Calu3 (cell line): ENCODE results near the gene MTERF4. TPM values are rescaled to one million over a fixed set of nuclear protein-coding genes. Genes with fewer than 3 reads are reported as not detected.

ENCODE experiments used
- BruUV-seq: library from RNA; stranded (reverse); fragments of 400-500 nt; replicated peaks from 2 replicates; lab custom pipeline; 2021; lab: Mats Ljungman, UMichigan
- CTCF ChIA-PET: fragments of 300-600 bp; sonication (Branson Sonifier 250); formaldehyde crosslinking; loops from one replicate; lab custom pipeline; 2022; ENCODE audit warnings: antibody characterized with exemption; lab: Charles Lee
- DNase-seq: peaks from one replicate; pipeline ENCODE4 v3.0.0; 2022
- H3K27ac Mint-ChIP-seq: one replicate; pipeline ENCODE4 v1.8.0; 2022; ENCODE audit warnings: mixed read lengths; ENCODE audit not compliant: unreplicated experiment
- H3K27me3 Mint-ChIP-seq: one replicate; pipeline ENCODE4 v1.8.0; 2022; ENCODE audit warnings: mixed read lengths; ENCODE audit not compliant: unreplicated experiment
- H3K36me3 Mint-ChIP-seq: one replicate; pipeline ENCODE4 v1.8.0; 2022; ENCODE audit warnings: mild to moderate bottlenecking, moderate library complexity, mixed read lengths; ENCODE audit not compliant: insufficient read depth, unreplicated experiment
- H3K4me1 Mint-ChIP-seq: one replicate; pipeline ENCODE4 v1.8.0; 2022; ENCODE audit warnings: mild to moderate bottlenecking, low read depth, mixed read lengths; ENCODE audit not compliant: unreplicated experiment
- H3K4me3 Mint-ChIP-seq: one replicate; pipeline ENCODE4 v1.8.0; 2022; ENCODE audit warnings: mild to moderate bottlenecking, low read depth, moderate library complexity, mixed read lengths; ENCODE audit not compliant: unreplicated experiment
- H3K9me3 Mint-ChIP-seq: one replicate; pipeline ENCODE4 v1.8.0; 2022; ENCODE audit warnings: low read depth, mixed read lengths; ENCODE audit not compliant: unreplicated experiment
- CTCF ChIP-seq: fragments of 200-600 bp; IDR thresholded peaks from one replicate; pipeline ENCODE4 v1.8.0; 2022; ENCODE audit warnings: antibody characterized with exemption; ENCODE audit not compliant: unreplicated experiment
- intact Hi-C: fragments of 100-400 bp; cut with micrococcal nuclease; formaldehyde crosslinking; loops from one replicate; pipeline ENCODE4 v1.10.0; 2022; ENCODE audit not compliant: unreplicated experiment
- total RNA-seq: library from RNA; stranded (reverse); gene quantifications from 2 replicates; pipeline ENCODE4 v1.2.3, GENCODE V29; 2022

MTERF4 gene
- total RNA-seq, 1 experiment from 2014 or later, result 33.6 TPM

- intact Hi-C loops, result no loop called here
- CTCF ChIA-PET, result no interaction called here
- peaks cover 16% of the 10 kb centered on the region for H3K36me3 Mint-ChIP-seq
- H3K4me1 Mint-ChIP-seq, result no peaks in the 10 kb centered on the region
- no peak overlapping the region for H3K27ac Mint-ChIP-seq
- H3K27me3 Mint-ChIP-seq, result peaks cover 13% of the 10 kb centered on the region
- no peaks in the 10 kb centered on the region for H3K9me3 Mint-ChIP-seq
- BruUV-seq, result no TSS peak
- no peak for DNase-seq
- no peak overlapping the region for H3K4me3 Mint-ChIP-seq
- TF ChIP-seq CTCF, result no peak
Observed at GRCh38 chr2:241068136-241068941, 33.7 kb downstream of the MTERF4 start.

- H3K4me1 Mint-ChIP-seq, result no peaks in the 10 kb centered on the region
- intact Hi-C loops, result no loop called here
- H3K36me3 Mint-ChIP-seq, result peaks cover 16% of the 10 kb centered on the region
- CTCF ChIA-PET, result no interaction called here
- no TSS peak for BruUV-seq
- no peak for DNase-seq
- TF ChIP-seq CTCF, result no peak
- no peak overlapping the region for H3K4me3 Mint-ChIP-seq
- H3K27me3 Mint-ChIP-seq, result peaks cover 13% of the 10 kb centered on the region
- no peaks in the 10 kb centered on the region for H3K9me3 Mint-ChIP-seq
- no peak overlapping the region for H3K27ac Mint-ChIP-seq
Observed at GRCh38 chr2:241067501-241068135, 34.5 kb downstream of the MTERF4 start.

- H3K9me3 Mint-ChIP-seq, result no peaks in the 10 kb centered on the region
- no peak overlapping the region for H3K4me3 Mint-ChIP-seq
- H3K4me1 Mint-ChIP-seq, result no peaks in the 10 kb centered on the region
- CTCF ChIA-PET, result no interaction called here
- DNase-seq, result no peak
- H3K36me3 Mint-ChIP-seq, result peaks cover 16% of the 10 kb centered on the region
- no TSS peak for BruUV-seq
- peaks cover 13% of the 10 kb centered on the region for H3K27me3 Mint-ChIP-seq
- H3K27ac Mint-ChIP-seq, result no peak overlapping the region
- no peak for TF ChIP-seq CTCF
- intact Hi-C loops, result no loop called here
Observed at GRCh38 chr2:241066893-241067341, 35.2 kb downstream of the MTERF4 start.

- Mint-ChIP-seq H3K36me3 (peaks cover 16% of the 10 kb centered on the region), H3K4me3 (no peak overlapping the region), H3K27ac (no peak overlapping the region), H3K4me1 (no peaks in the 10 kb centered on the region), H3K27me3 (peaks cover 13% of the 10 kb centered on the region), H3K9me3 (no peaks in the 10 kb centered on the region)
- no peak for TF ChIP-seq CTCF
- CTCF ChIA-PET, result no interaction called here
- DNase-seq, result no peak
- BruUV-seq, result no TSS peak
- intact Hi-C loops, result no loop called here
Observed at GRCh38 chr2:241066171-241066892, 35.8 kb downstream of the MTERF4 start.
